MCF 10A (cell line): Measurements from ENCODE around the gene IGHMBP2. TPM values are rescaled to one million over a fixed set of nuclear protein-coding genes. Genes with fewer than 3 reads are reported as not detected.

Experiments
- BruUV-seq: library from RNA; stranded (reverse); fragments of 400-500 nt; replicated peaks from 2 replicates; lab custom pipeline; 2021; lab: Mats Ljungman, UMichigan
- CTCF ChIA-PET: fragments of 300-600 bp; sonication (Branson Sonifier 250); formaldehyde crosslinking; extraction: SDS; loops from one replicate; lab custom pipeline; 2021; ENCODE audit warnings: antibody characterized with exemption, inconsistent platforms; lab: Yijun Ruan, JAX
- POLR2A ChIA-PET: fragments of 300-600, 350-650 bp; sonication (Branson Sonifier 250); formaldehyde crosslinking; extraction: SDS; loops from one replicate; lab custom pipeline; 2020; ENCODE audit warnings: antibody characterized with exemption, inconsistent platforms; lab: Yijun Ruan, JAX
- DNase-seq: peaks from one replicate; pipeline ENCODE4 v3.0.0-alpha.2; 2018; ENCODE audit not compliant: unreplicated experiment
- H3K27ac Mint-ChIP-seq: one replicate; pipeline ENCODE4 v1.8.0; 2022; ENCODE audit warnings: mild to moderate bottlenecking, low read depth, mixed read lengths; ENCODE audit not compliant: unreplicated experiment
- H3K27me3 Mint-ChIP-seq: one replicate; pipeline ENCODE4 v1.8.0; 2022; ENCODE audit warnings: mixed read lengths; ENCODE audit not compliant: insufficient read depth, unreplicated experiment
- H3K36me3 Mint-ChIP-seq: one replicate; pipeline ENCODE4 v1.8.0; 2022; ENCODE audit warnings: mild to moderate bottlenecking, moderate library complexity, mixed read lengths; ENCODE audit not compliant: insufficient read depth, unreplicated experiment
- H3K4me1 Mint-ChIP-seq: one replicate; pipeline ENCODE4 v1.8.0; 2022; ENCODE audit warnings: mixed read lengths; ENCODE audit not compliant: insufficient read depth, unreplicated experiment
- H3K4me3 Mint-ChIP-seq: one replicate; pipeline ENCODE4 v1.8.0; 2022; ENCODE audit warnings: mild to moderate bottlenecking, moderate library complexity, mixed read lengths; ENCODE audit not compliant: unreplicated experiment
- H3K9me3 Mint-ChIP-seq: one replicate; pipeline ENCODE4 v1.8.0; 2022; ENCODE audit warnings: mixed read lengths; ENCODE audit not compliant: unreplicated experiment
- intact Hi-C: fragments of 100-400 bp; cut with micrococcal nuclease; formaldehyde crosslinking; loops from 2 replicates; pipeline ENCODE4 v1.14.1; 2022
- total RNA-seq: library from RNA; stranded (reverse); gene quantifications from 2 replicates; pipeline ENCODE4 v1.2.3, GENCODE V29; 2022
- TF ChIP-seq, protein P1 (sequence below): fragments of 200-600 bp; IDR thresholded peaks from one replicate; pipeline ENCODE4 v1.8.0; 2022; ENCODE audit warnings: antibody characterized with exemption, mild to moderate bottlenecking; ENCODE audit not compliant: unreplicated experiment

Gene IGHMBP2
- total RNA-seq, 1 experiment from 2014 or later: 19.8 TPM

DNA sequence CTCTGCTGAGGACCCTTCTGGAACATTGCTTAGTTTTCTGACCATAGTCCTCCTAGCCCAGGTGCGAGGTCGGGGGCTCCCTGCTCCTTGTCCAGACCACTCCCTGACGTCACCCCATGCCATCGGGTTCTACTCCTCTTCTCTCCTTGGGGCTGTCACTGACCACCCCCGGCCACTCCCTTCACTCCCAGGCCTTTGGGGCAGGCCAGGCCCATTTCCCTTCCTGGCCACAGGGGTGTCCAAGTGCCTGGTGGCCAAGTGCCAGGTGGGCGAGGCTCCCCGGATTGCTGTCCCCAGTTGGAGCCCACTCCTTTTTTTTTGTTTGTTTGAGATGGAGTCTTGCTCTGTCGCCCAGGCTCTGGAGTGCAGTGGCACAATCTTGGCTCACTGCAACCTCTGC is 57.6 kb downstream of the IGHMBP2 start:
- intact Hi-C loops: no loop called here
- Mint-ChIP-seq H3K27ac (no peak overlapping the region), H3K4me1 (no peaks in the 10 kb centered on the region), H3K27me3 (peaks cover 12% of the 10 kb centered on the region), H3K9me3 (no peaks in the 10 kb centered on the region), H3K4me3 (no peak overlapping the region), H3K36me3 (no peaks in the 10 kb centered on the region)
- TF ChIP-seq, protein P1, sequence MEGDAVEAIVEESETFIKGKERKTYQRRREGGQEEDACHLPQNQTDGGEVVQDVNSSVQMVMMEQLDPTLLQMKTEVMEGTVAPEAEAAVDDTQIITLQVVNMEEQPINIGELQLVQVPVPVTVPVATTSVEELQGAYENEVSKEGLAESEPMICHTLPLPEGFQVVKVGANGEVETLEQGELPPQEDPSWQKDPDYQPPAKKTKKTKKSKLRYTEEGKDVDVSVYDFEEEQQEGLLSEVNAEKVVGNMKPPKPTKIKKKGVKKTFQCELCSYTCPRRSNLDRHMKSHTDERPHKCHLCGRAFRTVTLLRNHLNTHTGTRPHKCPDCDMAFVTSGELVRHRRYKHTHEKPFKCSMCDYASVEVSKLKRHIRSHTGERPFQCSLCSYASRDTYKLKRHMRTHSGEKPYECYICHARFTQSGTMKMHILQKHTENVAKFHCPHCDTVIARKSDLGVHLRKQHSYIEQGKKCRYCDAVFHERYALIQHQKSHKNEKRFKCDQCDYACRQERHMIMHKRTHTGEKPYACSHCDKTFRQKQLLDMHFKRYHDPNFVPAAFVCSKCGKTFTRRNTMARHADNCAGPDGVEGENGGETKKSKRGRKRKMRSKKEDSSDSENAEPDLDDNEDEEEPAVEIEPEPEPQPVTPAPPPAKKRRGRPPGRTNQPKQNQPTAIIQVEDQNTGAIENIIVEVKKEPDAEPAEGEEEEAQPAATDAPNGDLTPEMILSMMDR: no peak
- ChIA-PET POLR2A (interaction anchor here (0.7 kb wide), 1 partner anchor 18 kb away, joined by 3 read pairs; no protein-coding TSS in a partner anchor), CTCF (interaction anchor here (0.7 kb wide), 2 partner anchors 78 to 183 kb away, joined by 3 read pairs; no protein-coding TSS in a partner anchor)
- BruUV-seq: no TSS peak
- DNase-seq: no peak

DNA sequence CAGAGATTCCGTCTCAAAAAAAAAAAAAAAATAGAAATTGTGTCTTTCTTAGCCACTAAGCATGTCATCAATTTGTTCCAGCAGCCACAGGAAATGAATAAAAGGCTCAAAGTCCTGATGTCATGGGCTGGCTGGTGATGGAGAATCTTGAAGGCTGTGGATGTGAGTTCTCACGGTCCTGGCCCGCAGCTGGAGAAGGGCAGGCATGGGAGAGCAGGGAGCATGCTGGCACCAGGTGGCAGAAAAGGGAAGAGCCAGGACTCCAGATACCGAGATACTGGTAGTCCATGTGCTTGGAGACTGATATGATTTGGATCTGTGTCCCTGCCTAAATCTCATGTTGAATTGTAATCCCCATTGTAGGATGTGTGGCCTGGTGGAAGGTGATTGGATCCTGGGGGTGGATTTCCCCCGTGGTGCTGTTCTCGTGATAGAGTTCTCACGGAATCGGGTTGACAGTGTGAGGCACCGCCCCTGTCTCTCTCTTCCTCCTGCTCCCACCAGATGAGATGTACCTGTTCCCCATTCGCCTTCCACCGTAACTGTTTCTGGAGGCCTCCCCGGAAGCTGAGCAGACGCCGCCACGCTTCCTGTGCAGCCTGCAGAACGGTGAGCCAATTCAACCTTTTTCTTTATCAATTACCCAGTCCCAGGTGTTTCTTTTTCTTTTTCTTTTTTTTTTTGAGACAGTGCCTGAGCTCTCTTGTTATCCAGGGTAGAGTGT is 59.0 kb downstream of the IGHMBP2 start:
- Mint-ChIP-seq H3K4me1 (no peaks in the 10 kb centered on the region), H3K4me3 (no peak overlapping the region), H3K9me3 (no peaks in the 10 kb centered on the region), H3K27ac (no peak overlapping the region), H3K27me3 (peaks cover 16% of the 10 kb centered on the region), H3K36me3 (no peaks in the 10 kb centered on the region)
- ChIA-PET CTCF (interaction anchor here (0.6 to 1.5 kb wide), 3 partner anchors 11 to 1316 kb away, joined by 3 read pairs; no protein-coding TSS in a partner anchor), POLR2A (no interaction called here)
- no peak for DNase-seq
- TF ChIP-seq, protein P1: no peak
- BruUV-seq: no TSS peak
- intact Hi-C loops: no loop called here

DNA sequence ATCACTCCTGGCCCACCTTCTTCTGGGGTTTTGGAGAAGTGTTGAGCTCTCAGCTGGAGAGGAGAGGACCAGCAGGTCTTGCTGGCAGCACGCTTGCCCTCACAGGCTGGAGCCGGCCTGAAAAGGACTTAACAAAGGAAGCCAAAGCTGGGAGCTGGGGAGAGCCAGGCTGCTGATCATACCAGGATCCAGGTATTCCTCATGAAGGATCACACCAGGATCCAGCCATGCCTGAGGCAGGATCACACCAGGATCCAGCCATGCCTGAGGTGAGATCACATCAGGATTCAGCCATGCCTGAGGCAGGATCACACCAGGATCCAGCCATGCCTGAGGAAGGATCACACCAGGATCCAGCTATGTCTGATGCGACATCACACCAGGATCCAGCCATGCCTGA is 60.1 kb downstream of the IGHMBP2 start:
- ChIA-PET POLR2A (interaction anchor here (0.6 kb wide), 1 partner anchor 889 kb away, joined by 3 read pairs; no protein-coding TSS in a partner anchor), CTCF (interaction anchor here (0.5 to 1.5 kb wide), 2 partner anchors 10 to 373 kb away, joined by 3 to 4 read pairs; no protein-coding TSS in a partner anchor)
- H3K4me3 Mint-ChIP-seq: no peak overlapping the region
- no peaks in the 10 kb centered on the region for H3K36me3 Mint-ChIP-seq
- BruUV-seq: no TSS peak
- H3K4me1 Mint-ChIP-seq: no peaks in the 10 kb centered on the region
- intact Hi-C loops: no loop called here
- no peak for DNase-seq
- H3K27ac Mint-ChIP-seq: no peak overlapping the region
- peaks cover 26% of the 10 kb centered on the region for H3K27me3 Mint-ChIP-seq
- no peaks in the 10 kb centered on the region for H3K9me3 Mint-ChIP-seq
- TF ChIP-seq, protein P1: no peak

DNA sequence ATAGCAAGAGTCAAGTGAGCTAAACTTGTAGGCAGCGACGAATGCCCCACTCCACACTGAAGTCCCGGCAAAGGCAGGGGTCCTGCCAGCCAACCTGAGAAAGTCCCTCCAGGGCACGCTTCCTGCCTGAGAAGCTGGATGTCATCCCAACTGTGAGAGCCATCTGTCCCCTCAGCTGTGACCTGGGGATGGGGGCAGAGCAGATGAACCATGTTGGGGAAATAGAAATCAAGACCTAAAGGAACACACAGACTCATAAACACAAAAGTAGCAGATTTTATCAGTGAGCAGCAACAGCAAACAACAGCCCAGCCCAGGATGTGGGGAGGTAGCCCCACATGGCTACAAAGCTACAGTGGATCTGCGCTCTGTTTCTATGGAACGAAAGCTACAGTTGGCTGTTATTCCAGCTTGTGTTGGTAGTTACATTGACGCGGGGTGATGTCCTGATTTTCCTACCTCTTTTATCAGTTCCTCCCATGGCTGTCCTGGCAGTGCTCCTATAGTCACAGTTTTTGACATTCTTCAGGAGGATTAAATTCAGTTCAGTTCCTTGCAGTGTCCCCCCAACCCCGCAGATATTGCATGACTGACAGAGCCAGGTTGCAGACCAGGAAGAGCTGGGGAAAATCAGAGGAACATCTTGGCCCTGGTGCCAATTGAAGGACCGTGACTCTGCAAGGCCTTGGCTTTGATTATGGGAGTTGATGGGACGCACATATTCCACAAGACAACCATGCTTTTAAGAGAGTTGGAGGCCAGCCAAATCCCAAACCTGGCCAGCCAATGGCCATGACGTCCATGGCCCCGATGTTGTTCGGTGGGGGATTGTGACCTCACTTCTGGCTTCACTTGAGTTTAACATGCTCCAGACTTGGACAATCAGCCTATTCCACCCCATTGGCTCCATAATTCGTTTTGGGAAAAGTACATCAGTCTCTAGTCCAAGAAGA is 62.5 kb downstream of the IGHMBP2 start:
- Mint-ChIP-seq H3K4me3 (no peak overlapping the region), H3K27me3 (peaks cover 41% of the 10 kb centered on the region), H3K4me1 (no peaks in the 10 kb centered on the region), H3K27ac (no peak overlapping the region), H3K36me3 (no peaks in the 10 kb centered on the region), H3K9me3 (no peaks in the 10 kb centered on the region)
- intact Hi-C loops: no loop called here
- ChIA-PET CTCF (interaction anchor here (0.6 to 0.9 kb wide), 2 partner anchors 36 to 55 kb away, joined by 3 to 5 read pairs; no protein-coding TSS in a partner anchor), POLR2A (no interaction called here)
- TF ChIP-seq, protein P1: no peak
- BruUV-seq: no TSS peak
- DNase-seq: no peak
